ENCODE data around the gene MRPS35.

MRPS35 gene

GRCh38 chr12:27778206-27778605 is 67.6 kb downstream of the MRPS35 start:
- DNase-seq, result no peak

DNA sequence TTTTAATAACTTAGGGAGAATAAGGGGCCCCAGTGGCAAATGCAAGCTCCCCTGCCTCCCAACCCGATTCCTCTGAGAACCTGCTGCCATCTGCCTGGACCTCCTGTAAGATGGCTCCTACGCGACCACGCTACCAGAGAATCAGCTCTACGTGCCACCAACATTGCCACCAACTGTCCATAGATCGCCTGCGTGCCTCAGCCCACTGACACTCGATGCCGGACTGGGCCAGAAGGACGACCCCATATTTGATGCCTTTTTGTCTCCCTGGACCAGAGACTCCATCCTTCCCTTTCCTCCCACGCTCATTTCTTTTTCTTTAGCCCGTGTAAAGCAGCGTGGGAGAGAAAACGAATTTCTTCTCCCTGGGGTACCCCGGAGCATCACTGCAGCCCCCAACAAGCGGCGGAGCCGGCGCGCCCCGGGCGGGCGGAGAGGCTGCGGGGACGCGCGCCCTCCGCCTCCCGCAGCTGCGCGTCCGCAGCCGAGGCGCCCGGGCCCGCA is 68.8 kb downstream of the MRPS35 start:
- DNase-seq, result peak; percentile 59

GRCh38 chr12:27779920-27780611 is 69.4 kb downstream of the MRPS35 start, which contains the start of the genes KLHL42 and MANSC4:
TSS of gene KLHL42 (plus strand) at chr12:27780233. CDS start at chr12:27780331, 98 bp downstream.
TSS of gene MANSC4 (minus strand) at chr12:27780236. CDS start at chr12:27771276, 8,960 bp downstream.
- peak; percentile 81 for DNase-seq

DNA sequence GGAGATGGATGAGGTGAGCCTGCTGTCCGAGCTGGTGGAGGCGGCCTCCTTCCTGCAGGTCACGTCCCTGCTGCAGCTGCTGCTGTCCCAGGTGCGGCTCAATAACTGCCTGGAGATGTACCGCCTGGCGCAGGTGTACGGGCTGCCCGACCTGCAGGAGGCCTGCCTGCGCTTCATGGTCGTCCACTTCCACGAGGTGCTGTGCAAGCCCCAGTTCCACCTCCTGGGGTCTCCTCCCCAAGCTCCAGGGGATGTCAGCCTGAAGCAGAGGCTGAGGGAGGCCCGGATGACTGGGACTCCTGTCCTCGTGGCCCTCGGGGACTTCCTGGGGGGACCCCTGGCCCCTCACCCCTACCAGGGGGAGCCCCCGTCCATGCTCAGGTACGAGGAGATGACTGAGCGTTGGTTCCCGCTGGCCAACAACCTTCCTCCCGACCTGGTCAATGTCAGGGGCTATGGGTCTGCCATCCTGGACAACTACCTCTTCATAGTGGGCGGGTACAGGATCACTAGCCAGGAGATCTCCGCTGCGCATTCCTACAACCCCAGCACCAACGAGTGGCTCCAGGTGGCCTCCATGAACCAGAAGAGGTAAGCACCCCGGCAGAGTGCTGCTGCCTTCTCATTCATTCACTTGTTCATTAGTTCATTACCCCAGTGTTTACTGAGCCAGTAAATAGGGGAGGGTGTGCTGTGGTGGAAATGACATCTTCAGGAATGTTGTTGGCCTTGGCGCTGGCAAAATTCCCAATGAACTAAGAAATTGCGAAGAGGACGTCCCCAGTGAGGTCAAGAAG is 70.2 kb downstream of the MRPS35 start:
- DNase-seq, result no peak

DNA sequence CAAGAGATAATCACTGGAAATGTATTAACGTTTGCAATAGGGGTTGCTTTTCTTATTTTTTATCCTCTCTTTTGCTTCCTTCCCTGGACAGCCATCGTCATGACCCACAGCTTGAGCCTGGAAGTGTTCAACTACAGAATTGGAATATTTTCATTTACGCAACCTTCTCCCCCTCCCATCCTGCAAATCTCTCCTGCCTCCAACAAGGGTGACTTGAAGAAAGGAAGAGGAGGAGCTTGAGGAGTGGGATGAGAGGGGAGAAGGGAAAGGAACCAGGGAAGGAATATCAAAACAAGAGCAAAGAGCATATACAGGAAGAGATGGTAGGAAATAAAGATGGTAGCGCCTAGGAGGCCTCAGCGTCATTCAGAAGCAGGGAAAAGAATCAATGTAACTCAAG is 71.0 kb downstream of the MRPS35 start:
- DNase-seq, result no peak

GRCh38 chr12:27782481-27782880 is 71.8 kb downstream of the MRPS35 start:
- DNase-seq, result no peak

DNA sequence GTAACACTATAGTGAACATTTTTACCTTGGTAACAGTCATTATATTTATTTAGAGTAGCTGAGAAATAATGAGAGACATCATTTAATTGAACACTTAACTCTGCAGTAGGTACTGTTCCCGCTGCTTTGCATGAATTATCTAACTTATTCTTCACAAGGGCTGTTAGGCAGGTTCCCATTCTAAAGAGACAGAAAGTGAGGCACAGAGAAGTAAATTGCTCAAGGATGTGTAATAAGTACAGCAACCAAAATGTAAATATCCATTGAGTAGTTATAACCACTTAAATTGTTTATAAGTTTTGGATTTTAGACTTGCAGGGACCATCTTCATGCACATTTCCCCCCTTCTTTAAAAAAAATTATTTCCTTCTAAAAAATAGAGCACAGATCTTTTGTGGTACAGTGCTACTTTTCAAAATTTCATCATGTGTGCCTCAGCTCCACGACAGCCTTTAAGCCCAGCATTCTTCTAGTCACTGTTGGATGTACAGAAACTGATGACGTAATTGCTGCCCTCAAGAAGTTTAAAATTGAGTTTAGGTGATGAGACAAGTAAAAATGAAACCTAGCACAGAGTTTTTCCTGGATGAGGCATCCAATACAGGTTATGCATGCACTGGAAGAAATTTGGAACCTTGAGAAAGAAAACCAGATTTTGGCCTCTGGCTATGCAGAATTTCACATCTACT is 75.4 kb downstream of the MRPS35 start:
- no peak for DNase-seq

DNA sequence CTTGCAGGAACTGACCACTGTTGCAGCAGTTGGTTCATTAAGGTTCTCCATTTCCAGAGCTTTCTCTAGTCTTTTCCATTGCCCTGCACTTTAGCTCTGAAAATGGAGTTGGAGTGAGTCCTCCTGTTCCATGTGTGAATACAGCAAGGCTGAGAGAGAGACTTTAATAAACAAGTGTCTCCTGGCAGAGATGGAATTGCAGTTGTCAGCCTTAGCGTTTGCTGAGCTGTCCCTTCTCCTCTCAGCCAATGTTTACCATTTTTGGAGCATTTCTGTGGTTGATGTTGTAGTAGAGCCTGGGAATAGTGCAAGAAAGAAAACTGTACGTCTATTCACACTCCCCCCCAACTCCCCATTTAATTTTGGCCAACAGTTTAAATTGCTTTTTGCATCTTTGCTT is 76.9 kb downstream of the MRPS35 start:
- DNase-seq, result no peak

GRCh38 chr12:27790179-27790578 is 79.5 kb downstream of the MRPS35 start:
- DNase-seq, result no peak

DNA sequence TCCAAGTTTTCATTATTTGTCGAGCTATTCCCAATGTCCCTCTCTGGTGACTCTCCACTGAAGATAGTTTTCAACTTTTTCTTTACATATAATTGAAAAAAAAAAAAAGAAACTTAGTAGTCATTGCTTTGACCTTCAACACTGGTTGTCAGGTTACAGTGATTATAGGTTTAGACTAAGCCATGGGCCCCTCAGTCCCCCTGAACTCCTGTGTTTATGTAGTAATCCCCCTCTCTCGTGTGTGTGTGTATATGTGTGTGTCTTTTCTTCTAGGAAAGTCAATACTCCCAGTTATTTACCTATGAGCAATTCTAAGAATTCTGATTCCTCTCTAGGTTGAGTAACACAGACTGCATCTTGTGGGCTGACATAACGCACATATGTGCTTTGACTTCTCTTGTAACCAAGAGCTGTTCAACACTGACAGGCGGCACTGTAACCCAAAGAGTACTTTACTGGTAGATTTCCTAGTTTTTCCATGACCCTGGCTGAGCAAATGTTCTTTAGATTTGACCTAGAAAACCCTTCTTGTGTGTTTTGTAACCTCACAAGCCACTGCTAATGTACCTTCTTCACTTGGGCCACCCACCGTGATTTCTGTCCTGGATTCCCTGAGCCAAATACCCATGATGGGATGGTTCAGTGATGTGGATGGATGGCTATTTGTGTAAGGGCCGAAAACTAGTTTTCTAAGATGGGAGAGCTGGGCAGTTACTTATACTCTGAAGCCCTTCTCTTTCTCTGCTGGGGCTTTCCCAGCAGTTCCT is 84.4 kb downstream of the MRPS35 start:
- no peak for DNase-seq

DNA sequence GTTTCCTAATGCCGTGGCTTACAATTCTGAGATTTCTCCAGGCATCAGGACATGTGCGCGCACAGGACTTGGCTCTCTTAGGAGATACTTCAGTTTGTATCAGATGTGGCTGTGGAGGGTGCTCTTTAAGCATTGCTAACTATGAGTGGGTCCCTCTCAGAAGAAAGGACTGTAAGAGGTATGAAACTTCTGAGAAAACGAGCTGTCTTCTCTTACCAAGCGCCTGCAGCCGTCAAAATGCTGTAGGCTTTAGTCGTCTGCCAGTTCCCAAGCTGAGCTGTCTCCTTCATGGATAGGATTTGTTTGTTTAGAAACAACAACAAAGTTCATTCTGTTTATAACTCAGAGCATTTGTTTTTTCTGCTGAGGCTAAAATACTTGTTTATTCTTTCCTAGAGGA is 85.5 kb downstream of the MRPS35 start:
- DNase-seq, result no peak

GRCh38 chr12:27797301-27798025 is 86.8 kb downstream of the MRPS35 start:
- DNase-seq, result no peak

- no peak for DNase-seq
Measured at GRCh38 chr12:27800819-27801218, 90.2 kb downstream of the MRPS35 start.

GRCh38 chr12:27801630-27802029 is 91.0 kb downstream of the MRPS35 start:
- no peak for DNase-seq

DNA sequence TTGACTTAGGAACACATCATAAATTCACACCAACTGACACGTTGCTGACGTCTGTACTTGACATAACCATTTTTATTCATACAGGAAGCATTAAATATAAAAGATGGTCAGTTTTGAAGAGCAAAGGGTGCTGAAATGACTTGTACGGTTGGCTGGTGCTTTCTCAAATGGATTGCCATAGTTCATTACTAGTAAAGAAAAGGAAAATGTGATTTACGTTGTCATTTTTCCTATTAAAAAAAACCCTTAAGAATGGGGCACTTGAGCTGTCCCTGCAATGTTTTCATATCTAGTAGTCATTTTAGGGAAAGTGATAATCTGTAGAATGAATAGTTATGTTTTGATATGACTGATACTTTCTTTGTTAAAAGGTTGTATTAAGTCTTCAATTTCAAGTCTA is 91.9 kb downstream of the MRPS35 start:
- DNase-seq, result no peak

DNA sequence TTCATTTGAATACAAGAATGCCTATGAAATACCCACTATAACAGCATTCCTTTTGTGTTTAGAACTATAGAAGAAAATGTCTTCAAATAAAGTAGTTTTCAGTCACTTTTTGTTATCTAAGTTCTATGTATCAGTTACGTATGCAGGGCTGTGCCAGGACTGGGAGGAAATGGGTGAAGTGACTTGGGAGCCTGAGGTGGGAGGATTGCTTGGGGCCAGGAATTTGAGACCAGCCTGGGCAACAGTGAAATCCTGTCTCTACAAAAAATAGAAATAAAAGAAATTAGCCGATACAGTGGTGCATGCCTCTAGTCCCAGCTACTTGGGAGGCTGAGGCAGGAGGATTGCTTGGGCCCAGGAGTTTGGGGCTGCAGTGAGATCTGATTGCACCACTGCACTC is 92.3 kb downstream of the MRPS35 start:
- DNase-seq, result no peak

GRCh38 chr12:27805238-27805637 is 94.6 kb downstream of the MRPS35 start:
- DNase-seq, result no peak
